GM23338 (cell line): ENCODE results near the gene CACNA1C. TPM values are rescaled to one million over a fixed set of nuclear protein-coding genes. Genes with fewer than 3 reads are reported as not detected.

Experiments used
- ATAC-seq: fragments of 200-7000 bp; cut with Tn5 transposase; 3 replicates; pipeline ENCODE4 v1.9.1; 2020
- DNase-seq: peaks from one replicate; pipeline ENCODE4 v3.0.0-alpha.2; 2015; ENCODE audit warnings: low spot score
- H2AFZ ChIP-seq: fragments of 200-600 bp; sonication (generic); 2 replicates; pipeline ENCODE4 v1.8.0; 2016; ENCODE audit warnings: antibody characterized with exemption, mild to moderate bottlenecking, moderate library complexity
- H3F3A ChIP-seq: fragments of 200-600 bp; sonication (generic); replicated peaks from 2 replicates; pipeline ENCODE4 v1.8.0; 2017; ENCODE audit warnings: antibody characterized with exemption, mixed run types, low read depth
- H3K27ac ChIP-seq: fragments of 200-600 bp; sonication (generic); 2 replicates; pipeline ENCODE4 v1.6.1; 2016; ENCODE audit warnings: low read depth
- H3K27me3 ChIP-seq: fragments of 200-600 bp; sonication (generic); 2 replicates; pipeline ENCODE4 v1.8.0; 2016; ENCODE audit warnings: mild to moderate bottlenecking, mixed run types, moderate library complexity; ENCODE audit not compliant: insufficient read depth
- H3K36me3 ChIP-seq: fragments of 200-600 bp; sonication (generic); 2 replicates; pipeline ENCODE4 v1.8.0; 2016; ENCODE audit warnings: mild to moderate bottlenecking; ENCODE audit not compliant: insufficient read depth
- H3K4me1 ChIP-seq: fragments of 200-600 bp; sonication (generic); 2 replicates; pipeline ENCODE4 v1.8.0; 2016; ENCODE audit warnings: mild to moderate bottlenecking, moderate library complexity; ENCODE audit not compliant: insufficient read depth
- H3K4me2 ChIP-seq: fragments of 200-600 bp; sonication (generic); 2 replicates; pipeline ENCODE4 v1.7.1; 2017; ENCODE audit warnings: mixed run types
- H3K4me3 ChIP-seq: fragments of 200-600 bp; sonication (generic); 2 replicates; pipeline ENCODE4 v1.6.1; 2016; ENCODE audit warnings: mixed run types
- H3K79me2 ChIP-seq: fragments of 200-600 bp; sonication (generic); replicated peaks from 2 replicates; pipeline ENCODE4 v1.8.0; 2017; ENCODE audit warnings: mild to moderate bottlenecking; ENCODE audit not compliant: insufficient read depth
- H3K9me2 ChIP-seq: fragments of 200-600 bp; sonication (generic); 2 replicates; pipeline ENCODE4 v1.8.0; 2017; ENCODE audit not compliant: insufficient read depth
- H4K20me1 ChIP-seq: fragments of 200-600 bp; sonication (generic); replicated peaks from 2 replicates; pipeline ENCODE4 v1.8.0; 2017; ENCODE audit warnings: mild to moderate bottlenecking; ENCODE audit not compliant: insufficient read depth
- H3K27ac Mint-ChIP-seq: 2 replicates; pipeline ENCODE4 v1.8.0; 2020; ENCODE audit warnings: inconsistent platforms, mild to moderate bottlenecking, moderate library complexity, mixed read lengths
- H3K27me3 Mint-ChIP-seq: 3 replicates; pipeline ENCODE4 v1.8.0; 2022; ENCODE audit warnings: low read depth, mild to moderate bottlenecking, moderate library complexity, mixed read lengths, inconsistent platforms; ENCODE audit not compliant: insufficient read depth, poor library complexity
- H3K36me3 Mint-ChIP-seq: 3 replicates; pipeline ENCODE4 v1.8.0; 2021; ENCODE audit warnings: low read depth, mild to moderate bottlenecking, inconsistent platforms, moderate library complexity, mixed read lengths
- H3K4me1 Mint-ChIP-seq: 3 replicates; pipeline ENCODE4 v1.8.0; 2020; ENCODE audit warnings: mild to moderate bottlenecking, inconsistent platforms, mixed read lengths
- H3K4me3 Mint-ChIP-seq: 3 replicates; pipeline ENCODE4 v1.8.0; 2021; ENCODE audit warnings: moderate library complexity, mild to moderate bottlenecking, inconsistent platforms, mixed read lengths
- H3K9me3 Mint-ChIP-seq: 3 replicates; pipeline ENCODE4 v1.8.0; 2020; ENCODE audit warnings: moderate library complexity, mild to moderate bottlenecking, inconsistent platforms, mixed read lengths
- CREB1 ChIP-seq: fragments of 250-450 bp; sonication (Bioruptor Pico); IDR thresholded peaks from 2 replicates; pipeline ENCODE4 v1.5.0; 2020; ENCODE audit warnings: low read depth, mild to moderate bottlenecking, moderate library complexity
- CTCF ChIP-seq, 2 experiments: fragments of 200-600 bp in 1 of 2; sonication (generic) in 1 of 2; conservative IDR thresholded peaks; 2 replicates each; pipeline versions ENCODE4 v1.5.1 to v1.6.1; 2016 to 2017; ENCODE audit warnings: antibody characterized with exemption in 2 of 2, low read depth in 2 of 2, mild to moderate bottlenecking in 2 of 2, moderate library complexity in 1 of 2
- ETS1 ChIP-seq: IDR thresholded peaks from 2 replicates; pipeline ENCODE4 v1.6.1; 2016; ENCODE audit warnings: antibody characterized with exemption
- EZH2phosphoT487 ChIP-seq: fragments of 200-600 bp; sonication (generic); IDR thresholded peaks from one replicate; pipeline ENCODE4 v1.8.1; 2018; ENCODE audit warnings: antibody characterized with exemption; ENCODE audit not compliant: unreplicated experiment
- JUNB ChIP-seq: IDR thresholded peaks from one replicate; pipeline ENCODE4 v1.6.1; 2016; ENCODE audit warnings: antibody characterized with exemption; ENCODE audit not compliant: unreplicated experiment
- POLR2AphosphoS5 ChIP-seq: IDR thresholded peaks from 2 replicates; pipeline ENCODE4 v1.6.1; 2016; ENCODE audit warnings: antibody characterized with exemption, low read depth
- REST ChIP-seq: IDR thresholded peaks from one replicate; pipeline ENCODE4 v1.6.1; 2018; ENCODE audit warnings: antibody characterized with exemption; ENCODE audit not compliant: unreplicated experiment
- ZNF331 ChIP-seq: fragments of 250-450 bp; sonication (Bioruptor Pico); IDR thresholded peaks from 2 replicates; pipeline ENCODE4 v1.5.0; 2020; ENCODE audit warnings: low read depth, mild to moderate bottlenecking, moderate library complexity
- ZNF462 ChIP-seq: fragments of 250-450 bp; sonication (Bioruptor Pico); IDR thresholded peaks from 2 replicates; pipeline ENCODE4 v1.5.0; 2020; ENCODE audit warnings: mild to moderate bottlenecking, moderate library complexity
- polyA plus RNA-seq: library from polyadenylated mRNA; unstranded; fragments of >200 nt; fragmentation: Nextera tagmentation; extraction: Ambion mirVana; gene quantifications from 2 replicates; pipeline ENCODE4 v1.2.1, GENCODE V29; 2016
- total RNA-seq: library from RNA; depleted of rRNA; stranded (reverse); fragments of >200 nt; shearing (Covaris generic); gene quantifications from 2 replicates; pipeline ENCODE4 v1.2.3, GENCODE V29; 2014

Gene CACNA1C
- total and polyA plus RNA-seq, 2 experiments from 2014 or later, result 0.78 to 2.1 TPM

- no peaks in the 10 kb centered on the region for H3K36me3 ChIP-seq
- H3K27me3 ChIP-seq, result no peaks in the 10 kb centered on the region
- TF ChIP-seq CREB1 (CRISPR knock-in tag) (no peak), CTCF (conservative IDR thresholded peaks at IDR 0.05; ENCODE audit: low read depth in 2 of 2) (no peak), EZH2phosphoT487 (no peak), JUNB (no peak)
- H3K4me1 ChIP-seq, result no peaks in the 10 kb centered on the region
- no peak overlapping the region for H3K4me3 Mint-ChIP-seq
- H3K27me3 Mint-ChIP-seq, result peaks cover 10% of the 10 kb centered on the region
- H3K4me2 ChIP-seq, result no peak overlapping the region
- H3K9me2 ChIP-seq, result 0 out of 2 replicates have a peak, but pooled peaks cover 3% of the 10 kb centered on the region
- peak overlapping the region; percentile 47; the same call in 1 of the 2 replicates for H3K27ac Mint-ChIP-seq
- no peak overlapping the region for H3K27ac ChIP-seq
- H2AFZ ChIP-seq, result no peak overlapping the region
- H3K4me1 Mint-ChIP-seq, result no peaks in the 10 kb centered on the region
- no peaks in the 10 kb centered on the region for H3K79me2 ChIP-seq
- ATAC-seq, result no peak
- no peaks in the 10 kb centered on the region for H3K36me3 Mint-ChIP-seq
- no peak for DNase-seq
- no peak overlapping the region for H3K4me3 ChIP-seq
- no peaks in the 10 kb centered on the region; the same call in 2 of the 3 replicates for H3K9me3 Mint-ChIP-seq
- H4K20me1 ChIP-seq, result no peaks in the 10 kb centered on the region
- H3F3A ChIP-seq, result no peaks in the 10 kb centered on the region
Observed at GRCh38 chr12:2447861-2448260, 395.1 kb downstream of the CACNA1C start.

- Histone ChIP-seq H3K79me2 (no peaks in the 10 kb centered on the region), H3K4me3 (no peak overlapping the region), H3K36me3 (no peaks in the 10 kb centered on the region), H3K9me2 (no peaks in the 10 kb centered on the region), H3K27ac (no peak overlapping the region), H3F3A (no peaks in the 10 kb centered on the region), H4K20me1 (no peaks in the 10 kb centered on the region), H3K4me2 (no peak overlapping the region), H3K4me1 (no peaks in the 10 kb centered on the region), H2AFZ (no peak overlapping the region), H3K27me3 (no peaks in the 10 kb centered on the region)
- Mint-ChIP-seq H3K4me1 (no peaks in the 10 kb centered on the region), H3K9me3 (no peaks in the 10 kb centered on the region; the same call in 2 of the 3 replicates), H3K27ac (no peak overlapping the region), H3K36me3 (no peaks in the 10 kb centered on the region), H3K4me3 (no peak overlapping the region), H3K27me3 (peaks cover 10% of the 10 kb centered on the region)
- DNase-seq (no peak), ATAC-seq (no peak)
- TF ChIP-seq ZNF462 (no peak), REST (no peak), ETS1 (no peak), POLR2AphosphoS5 (no peak), CREB1 (CRISPR knock-in tag) (no peak), ZNF331 (CRISPR knock-in tag) (no peak)
Observed at GRCh38 chr12:2449586-2449985, 396.8 kb downstream of the CACNA1C start.
